Testis (tissue), 2 donors: ENCODE data around the gene ANXA9.

ENCODE experiments used
- CTCF ChIP-seq, 3 experiments: fragments of 450-650 bp in 2 of 3; fragments of 200-600 bp in 1 of 3; sonication (generic) in 1 of 3; IDR thresholded peaks; one replicate each; pipeline ENCODE4 v1.5.1; 2016 to 2019; ENCODE audit warnings: antibody characterized with exemption in 3 of 3, mild to moderate bottlenecking in 2 of 3, moderate library complexity in 1 of 3
- POLR2A ChIP-seq: fragments of 450-650 bp; IDR thresholded peaks from one replicate; pipeline ENCODE4 v1.6.1; 2017; ENCODE audit warnings: antibody characterized with exemption, mild to moderate bottlenecking, moderate library complexity

- TF ChIP-seq CTCF (IDR thresholded peaks at IDR 0.05) = no peak
- no peak for TF ChIP-seq POLR2A
These were observed 13.6 kb upstream of the ANXA9 start for GRCh38 chr1:150968491-150968890.
